Renal cortex interstitium (tissue), 11 donors: ENCODE measurements around the gene SAMSN1. TPM values are rescaled to one million over a fixed set of nuclear protein-coding genes. Genes with fewer than 3 reads are reported as not detected.

ENCODE experiments used
- DNase-seq, 11 donors: peaks; one replicate each; pipeline ENCODE4 v3.0.0-alpha.2; 2013; ENCODE audit warnings: low read depth in 9 of 11, low spot score in 4 of 11; ENCODE audit errors: extremely low read depth in 1 of 11
- polyA plus RNA-seq, 3 donors: library from polyadenylated mRNA; unstranded; fragments of 120-200 nt; gene quantifications; one replicate each; pipeline ENCODE4 v1.2.1, GENCODE V29; 2013; ENCODE audit not compliant: insufficient read length in 3 of 3

SAMSN1 gene
- polyA plus RNA-seq, 3 donors, result 2.4 to 3.8 (median 3.8) TPM

DNA sequence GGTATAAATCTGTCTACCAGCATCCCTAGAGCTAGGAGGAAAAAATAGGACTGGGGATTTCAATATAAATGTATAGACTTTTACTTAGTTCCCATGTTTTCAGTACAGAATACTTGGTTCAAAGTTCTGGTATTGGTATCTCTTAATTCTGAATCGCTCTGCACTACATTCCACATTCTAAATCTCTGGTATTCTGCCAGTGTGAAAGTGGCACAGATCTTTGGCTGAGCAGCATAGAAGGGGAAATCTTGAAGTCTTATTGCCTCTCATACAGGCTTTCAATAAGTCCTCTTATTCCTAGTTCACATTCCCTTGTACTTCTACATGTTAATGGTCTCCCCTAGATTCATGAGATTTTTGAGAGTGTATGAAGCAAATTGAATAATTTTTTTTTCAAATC, 89.2 kb downstream of the SAMSN1 start:
- no peak for DNase-seq

DNA sequence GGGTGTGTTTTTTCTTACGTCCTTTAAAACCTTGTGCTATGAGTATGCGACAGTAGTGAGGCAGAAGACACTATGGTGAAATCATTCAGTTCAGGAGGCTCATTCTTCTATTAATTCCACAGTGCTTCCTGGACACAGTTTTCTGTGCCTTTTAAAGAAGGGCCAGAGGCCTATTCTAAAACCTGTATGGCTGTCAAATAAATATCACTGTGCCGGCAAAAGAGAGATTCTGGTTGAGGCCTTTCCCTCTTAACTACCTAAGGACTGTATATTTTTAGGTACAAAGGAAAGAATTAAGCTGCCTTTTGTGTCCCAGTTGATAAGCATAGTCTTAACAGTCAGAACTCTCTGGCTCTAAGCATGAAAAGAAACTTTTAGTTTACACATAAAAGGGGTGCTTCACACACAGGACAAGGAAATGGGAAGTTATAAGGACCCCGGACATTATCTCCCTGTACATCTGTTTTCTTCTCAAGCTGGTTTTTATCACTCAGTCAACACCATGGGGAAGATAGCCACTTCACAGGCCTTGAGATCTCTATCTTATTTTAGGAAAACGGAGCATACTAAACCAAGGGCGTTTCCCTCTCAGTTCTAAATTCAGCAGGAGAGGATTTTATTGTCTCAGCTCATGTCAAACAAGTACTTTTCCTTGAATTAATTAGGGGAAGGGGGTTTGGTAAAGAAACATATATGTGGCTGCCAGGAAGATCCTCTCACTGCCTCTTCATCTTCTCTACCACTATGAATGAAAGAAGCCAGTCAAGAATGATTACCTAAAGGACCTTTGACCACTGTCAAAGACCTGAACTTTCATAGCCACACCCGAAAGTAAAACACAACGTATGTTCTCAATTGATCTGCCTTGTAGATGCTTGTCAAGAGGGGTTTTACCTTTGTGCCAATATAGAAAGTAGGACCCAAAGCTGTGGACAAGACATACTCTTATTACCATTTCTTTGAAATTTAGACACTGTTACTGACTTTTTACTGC, 91.8 kb downstream of the SAMSN1 start:
- DNase-seq, result no peak

DNA sequence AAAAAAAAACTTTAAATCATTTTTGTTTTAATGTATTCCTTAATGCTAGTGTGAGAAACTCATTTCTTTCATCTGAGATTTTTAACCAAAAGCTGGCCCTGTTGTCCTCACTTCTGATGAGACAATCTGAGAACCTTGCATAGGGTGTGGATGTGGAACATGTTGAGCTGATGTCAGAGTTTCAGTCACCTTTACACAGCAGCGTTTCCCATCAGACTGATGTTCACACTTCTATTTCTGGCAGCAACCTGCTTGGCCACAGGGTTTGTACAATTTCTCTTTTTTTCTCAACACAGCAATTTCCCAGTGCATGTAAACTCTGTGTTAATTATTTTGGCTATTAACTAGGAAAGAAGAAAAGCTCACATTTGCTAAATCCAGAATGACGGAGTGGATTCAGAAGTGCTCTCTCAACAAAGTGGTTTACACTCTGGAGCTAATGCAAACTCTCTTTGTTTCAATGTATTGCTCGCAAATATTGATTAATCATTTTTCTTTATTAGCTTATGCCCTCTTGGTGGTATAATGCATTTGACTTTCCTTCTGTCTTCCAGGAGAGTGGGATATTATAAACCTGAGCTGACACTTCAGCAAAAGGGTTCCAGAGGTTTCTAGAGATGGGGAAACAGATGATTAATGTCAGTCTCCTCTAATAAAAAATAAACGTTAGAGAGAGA, 92.6 kb downstream of the SAMSN1 start:
- DNase-seq, result no peak

- DNase-seq, result no peak
Observed at GRCh38 chr21:14452727-14453241, 93.3 kb downstream of the SAMSN1 start.

DNA sequence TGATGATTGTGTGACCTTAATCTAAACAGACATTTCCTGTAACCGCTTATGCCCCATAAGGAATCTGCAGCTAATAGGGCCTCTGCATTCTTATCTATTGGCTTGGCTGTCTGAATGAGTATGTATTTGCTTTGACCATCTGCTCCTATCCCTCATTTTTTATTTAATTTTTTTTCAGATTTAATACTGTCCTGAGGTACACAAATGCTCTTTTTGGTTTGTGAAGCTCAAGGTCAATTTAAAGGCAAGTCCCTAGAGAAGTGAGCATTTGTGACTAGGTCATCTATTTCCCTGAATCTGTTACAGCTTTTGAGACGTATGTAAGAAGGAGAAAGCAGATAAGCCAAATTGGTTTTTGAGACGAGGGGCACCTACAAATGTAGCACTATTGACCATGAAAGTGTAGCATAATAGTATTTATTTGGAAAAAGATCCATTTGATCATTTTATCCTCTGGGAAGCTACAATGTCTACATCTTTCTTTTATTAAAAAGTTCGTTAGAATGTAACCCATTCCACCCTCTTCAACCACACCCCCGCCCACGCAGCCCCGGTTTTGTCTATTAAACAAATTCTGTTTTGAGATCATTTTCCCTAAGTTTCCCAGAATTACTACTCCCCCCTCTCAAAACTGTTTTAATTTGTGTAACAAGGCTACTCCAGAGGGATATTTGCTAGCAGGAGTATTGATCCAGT, 93.9 kb downstream of the SAMSN1 start:
- no peak for DNase-seq

DNA sequence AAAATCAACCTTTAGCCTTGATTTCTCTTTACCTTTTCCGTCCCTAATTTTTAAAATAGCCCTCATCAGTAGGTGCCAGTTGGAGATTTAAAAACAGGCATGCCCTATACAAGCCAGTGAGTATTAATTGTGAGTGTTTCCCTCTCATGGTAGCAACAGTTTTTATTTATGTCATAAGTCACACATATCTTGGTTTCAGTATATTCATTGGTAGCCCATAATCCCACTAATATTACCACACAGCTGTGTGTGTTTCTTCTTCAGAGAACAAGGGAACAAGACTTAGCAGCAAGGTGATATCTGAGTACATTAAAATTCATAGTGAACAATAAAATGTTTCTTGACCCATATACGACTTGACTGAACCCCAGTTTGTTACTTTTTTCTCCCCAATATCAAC, 94.6 kb downstream of the SAMSN1 start:
- no peak for DNase-seq

DNA sequence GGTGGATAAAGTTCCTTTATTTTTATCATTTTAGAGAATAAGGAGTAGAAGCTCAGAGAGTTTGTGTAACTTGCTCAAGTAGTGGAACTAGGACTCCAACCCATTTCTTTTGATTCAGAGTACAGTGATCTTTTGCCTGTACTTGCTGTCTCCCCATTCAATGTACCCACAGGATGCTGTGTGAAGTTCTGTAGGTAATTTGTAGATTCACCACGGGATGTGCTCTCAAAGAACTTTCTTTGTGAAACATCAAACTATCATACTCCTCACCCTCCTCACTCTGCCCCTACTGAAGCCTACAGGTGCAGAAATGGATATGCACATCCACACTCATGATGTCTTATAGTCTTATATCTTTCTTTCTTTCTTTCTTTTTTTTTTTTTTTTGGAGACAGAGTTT, 97.3 kb downstream of the SAMSN1 start:
- no peak for DNase-seq

DNA sequence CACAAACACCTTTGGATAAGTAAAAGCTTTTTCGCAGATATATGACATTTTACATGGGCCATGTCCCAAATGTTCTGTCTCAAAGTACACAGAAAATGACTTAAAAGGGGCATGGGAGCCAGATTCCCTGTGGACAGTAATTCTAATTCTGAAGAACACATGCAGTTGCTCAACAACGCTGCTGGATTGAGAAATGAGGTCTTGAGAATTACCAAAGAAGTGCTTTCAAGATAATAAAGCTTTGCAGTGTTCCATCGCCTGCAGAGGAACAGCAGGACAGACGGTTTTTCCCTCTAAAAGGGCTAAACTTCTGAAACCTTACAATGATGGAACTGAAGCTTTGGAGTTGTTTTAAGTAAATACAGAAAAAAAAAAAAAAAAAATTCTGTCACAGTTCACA, 107.9 kb downstream of the SAMSN1 start:
- no peak for DNase-seq

GRCh38 chr21:14435423-14435822, 110.7 kb downstream of the SAMSN1 start:
- no peak for DNase-seq

Other genes with a start within 250 kb of the SAMSN1 start
- 10 to 100 TPM; 49.8 to 56.4 (median 52.9) TPM for gene HSPA13, start 163.2 kb downstream of the SAMSN1 start, polyA plus RNA-seq